Skeletal muscle satellite cell (primary cell): ENCODE results near the gene PHF8.

Experiments used
- H3K27me3 ChIP-seq: 2 replicates; pipeline ENCODE4 v1.7.0; 2013; ENCODE audit warnings: low read length; ENCODE audit not compliant: control insufficient read depth, insufficient read depth
- H3K36me3 ChIP-seq: 2 replicates; pipeline ENCODE4 v1.7.0; 2013; ENCODE audit warnings: mild to moderate bottlenecking, control low read depth, low read length; ENCODE audit not compliant: insufficient read depth
- H3K4me1 ChIP-seq: 2 replicates; pipeline ENCODE4 v1.7.0; 2013; ENCODE audit warnings: low read length; ENCODE audit not compliant: control insufficient read depth, insufficient read depth
- H3K4me2 ChIP-seq: 2 replicates; pipeline ENCODE4 v1.7.0; 2013; ENCODE audit warnings: mild to moderate bottlenecking, low read length
- H3K4me3 ChIP-seq: 2 replicates; pipeline ENCODE4 v1.7.0; 2013; ENCODE audit warnings: low read length
- H3K9ac ChIP-seq: 2 replicates; pipeline ENCODE4 v1.7.0; 2013; ENCODE audit warnings: mild to moderate bottlenecking, low read depth, low read length, moderate library complexity
- H3K9me3 ChIP-seq: replicated peaks from 2 replicates; pipeline ENCODE4 v1.7.0; 2013; ENCODE audit warnings: mild to moderate bottlenecking, control low read depth, low read length
- small RNA-seq: library from RNA; depleted of rRNA; stranded (forward); fragments of <200 nt; gene quantifications from one replicate; pipeline ENCODE3, GENCODE V24; 2012

PHF8 gene

DNA sequence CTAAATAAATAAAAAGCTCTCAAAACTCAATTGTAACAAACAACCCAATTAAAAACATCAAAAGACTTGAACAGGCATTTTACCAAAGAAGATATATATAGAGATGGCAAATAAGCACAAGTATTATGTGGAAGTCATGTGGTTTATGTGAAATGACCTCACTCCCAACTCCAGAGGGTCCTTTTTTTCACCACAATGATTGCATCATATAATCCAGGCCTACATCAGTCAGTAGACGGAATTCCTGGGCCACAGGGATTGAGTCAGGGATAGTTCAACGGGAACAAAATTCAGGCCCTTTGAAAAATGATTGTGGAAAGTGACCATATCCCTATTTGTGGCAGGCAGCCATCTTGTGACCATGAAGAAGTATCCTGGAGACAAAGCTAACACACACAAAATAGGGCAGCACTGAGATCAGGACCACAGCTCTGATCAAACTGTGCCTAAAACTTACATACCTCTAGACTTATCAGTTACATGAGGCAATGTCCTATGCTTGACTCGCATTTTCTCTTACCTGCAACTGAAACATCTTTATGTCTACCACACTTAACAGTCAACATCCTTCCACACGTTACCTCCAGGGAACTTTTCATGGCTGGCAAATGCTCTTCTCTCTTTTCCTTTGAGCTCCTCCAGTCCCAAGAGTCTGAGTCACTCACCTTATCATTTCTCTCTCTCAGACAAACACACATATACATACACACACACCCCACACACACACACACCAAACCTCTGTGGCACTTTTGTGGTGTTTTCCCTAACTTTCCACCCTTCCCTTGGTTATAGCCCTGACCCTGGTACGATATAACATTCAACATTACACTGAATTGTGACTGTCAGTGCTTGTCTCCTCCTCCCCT lies 113.5 kb downstream of the PHF8 start:
- no peaks in the 10 kb centered on the region for H3K9me3 ChIP-seq
- H3K36me3 ChIP-seq = no peaks in the 10 kb centered on the region
- H3K27me3 ChIP-seq = no peaks in the 10 kb centered on the region

DNA sequence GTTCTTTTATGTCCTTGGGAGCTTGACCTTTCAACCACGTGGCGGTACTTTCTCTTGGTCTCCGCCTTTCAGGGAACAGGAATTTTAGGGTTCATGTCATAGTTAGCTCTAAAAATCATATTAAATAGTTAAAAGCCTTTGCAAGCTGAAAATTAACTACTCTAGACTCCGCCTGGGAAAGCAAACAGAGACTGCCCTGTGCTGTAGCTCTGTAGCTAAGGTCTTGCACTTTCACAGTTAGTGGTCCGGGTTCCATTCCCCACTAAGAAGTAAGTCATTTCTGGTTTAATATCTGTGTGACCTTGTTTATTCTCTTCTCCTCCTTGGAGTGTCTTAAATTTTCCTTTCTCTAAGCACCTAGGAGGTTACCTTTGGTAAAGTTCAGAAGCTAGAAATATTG lies 118.2 kb downstream of the PHF8 start:
- Histone ChIP-seq H3K27me3 (no peaks in the 10 kb centered on the region), H3K9ac (no peak overlapping the region), H3K4me2 (no peak overlapping the region), H3K4me1 (no peaks in the 10 kb centered on the region), H3K36me3 (no peaks in the 10 kb centered on the region), H3K4me3 (no peak overlapping the region), H3K9me3 (no peaks in the 10 kb centered on the region)

More for the DNA sequence above, 113.5 kb downstream of the PHF8 start:
- Histone ChIP-seq H3K9ac (no peak overlapping the region), H3K4me1 (no peaks in the 10 kb centered on the region), H3K4me3 (no peak overlapping the region), H3K4me2 (no peak overlapping the region)

DNA sequence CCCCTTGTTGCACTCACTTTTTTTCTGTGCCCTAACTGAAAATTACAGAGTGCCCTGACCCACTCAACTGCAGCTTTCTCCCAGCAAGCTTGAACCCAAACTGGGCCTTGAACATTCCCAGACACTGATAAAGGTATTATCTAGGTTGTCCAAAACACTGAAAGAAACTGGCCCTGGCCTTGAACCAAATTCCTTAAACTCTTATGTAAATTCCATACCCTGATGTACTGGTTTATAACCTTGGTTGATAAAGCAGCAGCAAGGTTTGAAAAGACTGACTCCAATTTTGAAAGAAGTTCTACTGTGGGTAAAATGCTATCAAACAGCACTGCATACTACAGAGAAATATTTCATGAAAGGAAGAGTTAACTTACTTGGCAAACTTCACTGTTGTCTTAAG lies 125.6 kb downstream of the PHF8 start:
- H3K9me3 ChIP-seq = no peaks in the 10 kb centered on the region
- H3K36me3 ChIP-seq = no peaks in the 10 kb centered on the region
- H3K4me1 ChIP-seq = no peaks in the 10 kb centered on the region
- H3K9ac ChIP-seq = no peak overlapping the region
- H3K4me2 ChIP-seq = no peak overlapping the region
- H3K27me3 ChIP-seq = no peaks in the 10 kb centered on the region
- no peak overlapping the region for H3K4me3 ChIP-seq

DNA sequence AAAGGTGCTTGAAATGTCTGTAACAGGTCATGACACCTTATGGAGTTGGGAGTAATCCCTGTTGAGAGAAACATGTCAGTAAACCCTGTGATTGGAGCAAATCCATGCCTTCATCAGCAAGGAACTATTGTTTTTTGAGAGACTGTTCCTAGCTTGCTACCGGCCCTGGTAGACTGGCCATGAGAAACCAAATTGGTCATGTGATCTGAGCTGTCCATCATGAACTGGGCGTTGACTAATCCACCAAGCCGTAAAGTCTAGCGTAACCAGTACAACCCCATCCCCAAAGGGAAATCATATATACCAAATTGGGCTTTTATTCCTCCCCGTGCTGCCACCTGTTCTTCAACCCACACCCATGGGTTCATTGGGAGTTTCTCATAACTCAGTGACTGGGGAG lies 143.7 kb downstream of the PHF8 start:
- Histone ChIP-seq H3K9me3 (no peaks in the 10 kb centered on the region), H3K4me1 (no peaks in the 10 kb centered on the region), H3K9ac (no peak overlapping the region), H3K36me3 (no peaks in the 10 kb centered on the region), H3K4me3 (no peak overlapping the region), H3K27me3 (peaks cover 13% of the 10 kb centered on the region), H3K4me2 (no peak overlapping the region)

DNA sequence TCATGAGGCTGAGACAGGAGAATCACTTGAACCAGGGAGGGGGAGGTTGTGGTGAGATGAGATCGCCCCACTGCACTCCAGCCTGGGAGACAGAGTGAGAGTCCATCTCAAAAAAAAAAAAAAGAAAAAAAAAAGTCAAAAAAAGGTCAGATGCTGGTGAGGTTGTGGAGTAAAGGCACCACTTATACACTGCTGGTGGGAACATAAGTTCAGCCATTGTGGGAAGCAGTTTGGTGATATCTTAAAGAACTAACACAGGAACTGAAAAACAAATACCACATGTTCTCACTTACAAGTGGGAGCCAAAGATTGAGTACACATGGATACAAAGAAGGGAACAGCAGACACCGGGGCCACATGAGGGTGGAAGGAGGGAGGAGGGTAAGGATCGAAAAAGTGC lies 149.0 kb downstream of the PHF8 start:
- H3K4me1 ChIP-seq = no peaks in the 10 kb centered on the region
- no peak overlapping the region for H3K4me3 ChIP-seq
- peaks cover 6% of the 10 kb centered on the region for H3K27me3 ChIP-seq
- no peaks in the 10 kb centered on the region for H3K9me3 ChIP-seq
- H3K36me3 ChIP-seq = no peaks in the 10 kb centered on the region
- no peak overlapping the region for H3K9ac ChIP-seq
- no peak overlapping the region for H3K4me2 ChIP-seq

Small RNAs within 50 kb of the gene (small RNA-seq; reads per million reads assigned to genes)
- gene RNA5SP505 = 0.21 reads per million
